RWPE1 (cell line): ENCODE results near the gene HDAC7.
"Not testable (repeated sequence)": the region's sequence is repeated elsewhere in the genome, so short reads cannot be mapped to it uniquely, and the experiment has no call there.

Experiments
- CTCF ChIA-PET: fragments of 350-600 bp; sonication (Branson Sonifier 250); formaldehyde crosslinking; extraction: SDS; loops from one replicate; lab custom pipeline; 2021; lab: Yijun Ruan, JAX
- POLR2A ChIA-PET: fragments of 400-600 bp; formaldehyde crosslinking; extraction: SDS; loops from one replicate; lab custom pipeline; 2020; ENCODE audit warnings: antibody characterized with exemption; ENCODE audit not compliant: low non-redundant PET; lab: Yijun Ruan, JAX
- DNase-seq: peaks from one replicate; pipeline ENCODE4 v3.0.0; 2012; ENCODE audit warnings: low spot score
- H3K27ac ChIP-seq: fragments of 450-650 bp; 2 replicates; pipeline ENCODE4 v1.5.1; 2017
- TF ChIP-seq, protein P1 (sequence below): fragments of 450-650 bp; conservative IDR thresholded peaks from 2 replicates; pipeline ENCODE4 v1.5.1; 2017; ENCODE audit warnings: low read depth, mild to moderate bottlenecking

The HDAC7 gene

DNA sequence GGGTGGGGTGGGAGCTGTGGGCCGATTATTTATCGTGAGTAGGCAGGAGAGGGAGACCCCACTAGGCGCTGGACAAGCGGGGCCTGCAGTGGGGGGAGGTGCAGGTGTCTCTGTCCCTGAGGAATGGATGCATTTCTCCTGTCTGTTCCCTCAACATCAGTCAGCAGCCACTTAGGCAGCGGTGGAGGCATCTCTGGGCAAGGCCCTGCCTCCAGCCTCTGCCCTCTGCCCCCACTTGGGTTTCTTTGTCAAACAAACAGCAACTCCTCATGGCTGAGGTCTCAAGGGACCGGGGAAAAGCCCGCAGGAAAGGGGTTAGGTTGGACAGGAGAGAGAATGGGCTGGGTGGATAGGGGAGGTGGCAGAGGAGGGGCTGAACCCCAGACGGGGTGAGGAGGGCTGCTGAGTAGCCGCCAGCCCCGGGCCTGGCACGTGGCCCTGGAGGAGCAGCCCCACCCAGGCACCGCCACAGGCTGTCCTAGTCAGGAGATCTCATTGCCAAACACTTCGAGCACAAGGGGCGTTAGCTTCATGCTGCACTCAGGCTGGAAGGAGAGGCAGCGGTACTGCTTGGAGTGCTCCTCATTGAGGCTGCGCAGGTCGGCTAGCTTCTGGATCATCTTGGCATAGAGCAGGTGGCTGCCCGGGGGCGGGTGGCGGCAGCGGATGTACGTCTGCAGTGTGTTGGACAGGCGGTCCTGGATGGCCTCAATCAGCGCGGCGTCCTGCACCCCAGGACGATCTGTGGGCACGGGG is 24.7 kb upstream of the HDAC7 start:
- POLR2A ChIA-PET: no interaction called here
- H3K27ac ChIP-seq: peak overlapping the region; percentile 64
- TF ChIP-seq, protein P1, sequence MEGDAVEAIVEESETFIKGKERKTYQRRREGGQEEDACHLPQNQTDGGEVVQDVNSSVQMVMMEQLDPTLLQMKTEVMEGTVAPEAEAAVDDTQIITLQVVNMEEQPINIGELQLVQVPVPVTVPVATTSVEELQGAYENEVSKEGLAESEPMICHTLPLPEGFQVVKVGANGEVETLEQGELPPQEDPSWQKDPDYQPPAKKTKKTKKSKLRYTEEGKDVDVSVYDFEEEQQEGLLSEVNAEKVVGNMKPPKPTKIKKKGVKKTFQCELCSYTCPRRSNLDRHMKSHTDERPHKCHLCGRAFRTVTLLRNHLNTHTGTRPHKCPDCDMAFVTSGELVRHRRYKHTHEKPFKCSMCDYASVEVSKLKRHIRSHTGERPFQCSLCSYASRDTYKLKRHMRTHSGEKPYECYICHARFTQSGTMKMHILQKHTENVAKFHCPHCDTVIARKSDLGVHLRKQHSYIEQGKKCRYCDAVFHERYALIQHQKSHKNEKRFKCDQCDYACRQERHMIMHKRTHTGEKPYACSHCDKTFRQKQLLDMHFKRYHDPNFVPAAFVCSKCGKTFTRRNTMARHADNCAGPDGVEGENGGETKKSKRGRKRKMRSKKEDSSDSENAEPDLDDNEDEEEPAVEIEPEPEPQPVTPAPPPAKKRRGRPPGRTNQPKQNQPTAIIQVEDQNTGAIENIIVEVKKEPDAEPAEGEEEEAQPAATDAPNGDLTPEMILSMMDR: no peak
- CTCF ChIA-PET: interaction anchor here (0.6 to 0.9 kb wide), 4 partner anchors 54 to 775 kb away, joined by 3 read pairs; partner anchors contain the start of gene VDR
- DNase-seq: no peak

DNA sequence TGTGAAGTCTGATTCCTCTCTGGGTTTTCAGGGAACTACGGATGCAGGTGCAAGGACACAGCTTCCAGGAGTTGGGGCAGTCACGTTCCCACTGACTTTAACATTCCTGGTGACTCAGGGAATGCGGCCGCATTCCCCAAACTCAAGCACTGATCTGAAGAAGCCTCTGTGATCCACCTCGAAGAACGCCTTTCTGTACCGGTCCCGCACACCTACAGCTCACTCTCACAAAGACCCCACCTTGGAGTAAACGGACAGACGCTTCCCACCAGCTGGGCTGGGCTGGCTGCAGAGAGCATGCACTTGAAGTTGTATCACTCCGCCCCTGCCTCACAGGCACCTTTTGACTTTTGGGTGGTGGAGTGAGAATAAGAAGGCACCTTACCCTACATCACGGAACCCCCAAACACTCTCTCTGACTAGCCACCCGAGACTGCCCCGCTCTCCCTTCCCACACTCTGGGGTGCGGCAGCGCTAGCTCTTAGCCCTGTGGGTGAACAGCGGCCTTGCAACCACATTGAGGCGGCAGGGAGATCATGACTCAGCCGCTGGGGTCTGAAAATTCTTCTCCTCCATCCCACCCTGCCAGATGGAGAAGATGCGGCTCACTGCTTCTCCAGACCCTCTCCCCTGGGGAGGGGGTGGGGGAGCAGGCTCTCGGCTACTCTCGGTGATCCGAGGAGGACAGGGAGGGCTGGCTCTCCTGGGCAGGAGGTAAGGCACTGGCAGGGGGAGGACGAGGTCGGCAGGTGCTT is 23.7 kb upstream of the HDAC7 start:
- H3K27ac ChIP-seq: peak overlapping the region; percentile 64; the same call in 1 of the 2 replicates
- POLR2A ChIA-PET: no interaction called here
- TF ChIP-seq, protein P1: no peak
- DNase-seq: peak; percentile 41
- CTCF ChIA-PET: interaction anchor here (0.6 to 0.7 kb wide), 2 partner anchors 30 to 106 kb away, joined by 3 read pairs; no protein-coding TSS in a partner anchor

DNA sequence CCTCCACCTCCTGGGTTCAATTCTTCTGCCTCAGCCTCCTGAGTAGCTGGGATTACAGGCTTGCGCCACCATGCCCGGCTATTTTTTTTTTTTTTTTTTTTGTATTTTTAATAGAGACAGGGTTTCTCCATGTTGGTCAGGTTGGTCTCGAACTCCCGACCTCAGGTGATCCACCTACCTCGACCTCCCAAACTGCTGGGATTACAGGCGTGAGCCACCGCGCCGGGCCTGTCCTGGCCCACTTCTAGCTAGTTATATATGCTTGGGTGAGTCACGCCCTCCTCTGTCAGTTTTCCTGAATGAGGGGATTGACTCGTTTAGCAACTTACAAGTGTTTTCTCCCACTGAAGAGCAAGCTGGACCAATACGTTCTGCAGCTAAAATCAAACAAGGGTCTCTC is 22.8 kb upstream of the HDAC7 start:
- H3K27ac ChIP-seq, DNase-seq, POLR2A ChIA-PET: not testable (repeated sequence)
- CTCF ChIA-PET: interaction anchor here (0.7 kb wide), 1 partner anchor 29 kb away, joined by 3 read pairs; no protein-coding TSS in a partner anchor

DNA sequence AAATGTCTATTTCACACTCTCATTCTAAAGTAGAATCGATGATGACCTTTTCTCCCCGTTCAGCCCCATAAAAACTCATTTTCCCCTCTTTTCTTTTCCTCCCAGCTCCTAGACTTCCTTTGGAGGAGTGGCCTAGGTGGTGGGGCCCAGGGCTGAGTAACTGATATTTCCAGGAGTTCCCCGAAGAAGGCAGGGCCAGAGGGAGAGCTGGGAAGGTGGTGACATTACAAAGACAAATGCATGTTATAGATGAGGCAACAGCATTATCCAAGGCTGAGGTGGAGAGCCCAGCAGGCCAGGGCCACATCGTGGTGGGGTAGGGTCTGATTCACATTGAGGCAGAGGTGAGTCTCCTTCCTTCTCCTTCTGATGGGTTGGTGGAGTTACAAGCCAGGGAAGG is 22.2 kb upstream of the HDAC7 start:
- TF ChIP-seq, protein P1: no peak
- H3K27ac ChIP-seq: no peak overlapping the region
- no peak for DNase-seq
- ChIA-PET CTCF (no interaction called here), POLR2A (no interaction called here)

DNA sequence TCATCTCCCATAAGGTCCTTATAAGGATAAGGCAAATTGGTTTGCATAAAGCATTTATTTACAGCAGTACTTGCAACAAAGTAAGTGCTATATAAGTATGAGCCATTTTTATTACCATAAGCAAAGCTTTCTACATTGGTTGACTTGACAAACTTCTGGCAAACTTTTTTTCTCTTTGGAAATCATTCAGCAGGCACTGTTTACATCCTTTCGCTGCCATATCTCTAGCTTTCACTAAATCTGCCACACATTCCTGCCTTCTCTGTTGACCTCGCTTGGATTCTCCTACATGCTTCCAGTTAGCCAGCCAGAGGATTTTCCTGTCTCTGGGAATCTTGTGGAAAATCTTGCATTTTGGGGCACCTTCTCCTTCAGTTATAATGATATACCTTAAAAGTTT is 21.8 kb upstream of the HDAC7 start:
- DNase-seq: no peak
- POLR2A ChIA-PET: interaction anchor here (0.7 kb wide), 1 partner anchor 1324 kb away, joined by 3 read pairs; no protein-coding TSS in a partner anchor
- CTCF ChIA-PET: interaction anchor here (0.6 to 4.3 kb wide), 3 partner anchors 98 to 1666 kb away, joined by 3 to 35 read pairs (median 3); no protein-coding TSS in a partner anchor
- H3K27ac ChIP-seq: no peak overlapping the region
- TF ChIP-seq, protein P1: no peak

DNA sequence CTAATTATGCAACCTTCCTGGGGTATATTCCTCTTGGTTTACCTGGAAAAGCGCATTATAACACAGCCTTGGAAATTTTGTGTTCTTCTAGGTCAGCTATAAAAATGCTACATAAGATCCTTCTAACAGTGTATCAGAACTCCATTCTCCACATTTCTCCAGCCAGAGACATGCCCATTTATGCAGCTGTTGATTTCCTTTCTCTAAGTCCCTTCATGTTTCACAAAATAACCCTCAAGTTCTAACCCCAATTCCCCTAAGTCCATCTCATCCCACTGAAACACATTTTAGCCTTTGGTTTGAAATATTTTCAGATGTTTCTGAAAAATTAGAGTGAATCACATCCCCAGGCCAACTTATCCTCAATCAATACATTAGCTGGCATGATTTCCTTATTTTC is 20.9 kb upstream of the HDAC7 start:
- POLR2A ChIA-PET: no interaction called here
- DNase-seq: no peak
- H3K27ac ChIP-seq: no peak overlapping the region
- TF ChIP-seq, protein P1: no peak
- CTCF ChIA-PET: interaction anchor here (0.7 to 4.3 kb wide), 5 partner anchors 12 to 97 kb away, joined by 3 to 35 read pairs (median 3); no protein-coding TSS in a partner anchor
